OCI-LY3 (cell line): ENCODE results near the gene ELFN2.
"Not testable (repeated sequence)": the region's sequence is repeated elsewhere in the genome, so short reads cannot be mapped to it uniquely, and the experiment has no call there.

Experiments
- H2AFZ ChIP-seq: fragments of 200-600, 300-600 bp; shearing (Covaris generic); 2 replicates; pipeline ENCODE4 v1.6.0; 2014; ENCODE audit warnings: antibody characterized with exemption, low read depth, low read length
- H3K27ac ChIP-seq: fragments of 200-600, 300-600 bp; sonication (generic); 2 replicates; pipeline ENCODE4 v1.5.1; 2014; ENCODE audit warnings: mild to moderate bottlenecking, low read length, moderate library complexity, mixed read lengths
- H3K27me3 ChIP-seq: fragments of 200-600, 300-600 bp; sonication (generic); 2 replicates; pipeline ENCODE4 v1.6.1; 2014; ENCODE audit warnings: low read depth, low read length, mixed read lengths
- H3K36me3 ChIP-seq: fragments of 200-600, 300-600 bp; sonication (generic); replicated peaks from 2 replicates; pipeline ENCODE3; 2014; ENCODE audit warnings: low read depth, low read length, mixed read lengths
- H3K4me1 ChIP-seq: fragments of 300-600, 200-600 bp; sonication (generic); 2 replicates; pipeline ENCODE4 v1.6.1; 2014; ENCODE audit warnings: low read length, mixed read lengths
- H3K4me2 ChIP-seq: fragments of 200-600, 300-600 bp; sonication (generic); 2 replicates; pipeline ENCODE4 v1.6.1; 2014; ENCODE audit warnings: low read length, mixed read lengths
- H3K4me3 ChIP-seq: fragments of 300-600, 200-600 bp; sonication (generic); 2 replicates; pipeline ENCODE4 v1.5.1; 2014; ENCODE audit warnings: antibody characterized with exemption, mild to moderate bottlenecking, low read length, moderate library complexity
- H3K79me2 ChIP-seq: fragments of 300-600, 200-600 bp; shearing (Covaris generic); 2 replicates; pipeline ENCODE4 v1.6.1; 2014; ENCODE audit warnings: mild to moderate bottlenecking, low read length, mixed read lengths
- H3K9ac ChIP-seq: fragments of 300-600, 200-600 bp; shearing (Covaris generic); 2 replicates; pipeline ENCODE4 v1.6.0; 2014; ENCODE audit warnings: mild to moderate bottlenecking, low read length, moderate library complexity
- H3K9me3 ChIP-seq: fragments of 200-600, 300-600 bp; shearing (Covaris generic); 2 replicates; pipeline ENCODE4 v1.6.1; 2014; ENCODE audit warnings: low read length, mixed read lengths; ENCODE audit not compliant: insufficient read depth
- H4K20me1 ChIP-seq: fragments of 200-600, 300-600 bp; sonication (generic); 2 replicates; pipeline ENCODE4 v1.6.1; 2016; ENCODE audit warnings: low read length, mixed read lengths; ENCODE audit not compliant: insufficient read depth
- EZH2phosphoT487 ChIP-seq: fragments of 200-600 bp; shearing (Covaris generic); IDR thresholded peaks from 2 replicates; pipeline ENCODE4 v1.6.1; 2018; ENCODE audit warnings: antibody characterized with exemption, mixed run types, low read depth
- TF ChIP-seq, protein P1 (sequence below): fragments of 200-600, 300-600 bp; sonication (generic); IDR thresholded peaks from 2 replicates; pipeline ENCODE4 v1.5.1; 2014; ENCODE audit warnings: antibody characterized with exemption, low read length, low read depth

The ELFN2 gene

DNA sequence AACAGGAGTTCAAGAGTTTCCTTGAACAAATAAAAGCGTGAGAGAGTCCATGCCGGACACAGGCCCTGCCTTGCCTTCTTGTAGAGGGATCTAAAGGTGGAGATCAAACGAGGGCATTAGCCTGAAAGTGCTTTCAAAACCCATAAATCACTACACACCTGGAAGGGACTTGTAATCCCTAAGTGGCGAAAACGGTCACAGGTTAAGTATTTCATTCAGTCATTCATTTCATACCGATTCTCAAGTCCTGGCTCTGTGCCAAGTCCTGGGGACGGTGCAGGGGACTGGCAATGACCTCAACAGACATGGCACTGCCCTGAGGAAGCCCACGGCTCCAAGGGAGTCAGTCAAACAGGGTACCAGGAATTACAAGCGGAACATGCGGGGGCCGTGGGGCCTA, 26.6 kb downstream of the ELFN2 start:
- H3K36me3 ChIP-seq, result no peaks in the 10 kb centered on the region
- H3K4me3 ChIP-seq, result no peak overlapping the region
- H3K9me3 ChIP-seq, result no peaks in the 10 kb centered on the region
- no peak overlapping the region for H3K27ac ChIP-seq
- TF ChIP-seq, protein P1, sequence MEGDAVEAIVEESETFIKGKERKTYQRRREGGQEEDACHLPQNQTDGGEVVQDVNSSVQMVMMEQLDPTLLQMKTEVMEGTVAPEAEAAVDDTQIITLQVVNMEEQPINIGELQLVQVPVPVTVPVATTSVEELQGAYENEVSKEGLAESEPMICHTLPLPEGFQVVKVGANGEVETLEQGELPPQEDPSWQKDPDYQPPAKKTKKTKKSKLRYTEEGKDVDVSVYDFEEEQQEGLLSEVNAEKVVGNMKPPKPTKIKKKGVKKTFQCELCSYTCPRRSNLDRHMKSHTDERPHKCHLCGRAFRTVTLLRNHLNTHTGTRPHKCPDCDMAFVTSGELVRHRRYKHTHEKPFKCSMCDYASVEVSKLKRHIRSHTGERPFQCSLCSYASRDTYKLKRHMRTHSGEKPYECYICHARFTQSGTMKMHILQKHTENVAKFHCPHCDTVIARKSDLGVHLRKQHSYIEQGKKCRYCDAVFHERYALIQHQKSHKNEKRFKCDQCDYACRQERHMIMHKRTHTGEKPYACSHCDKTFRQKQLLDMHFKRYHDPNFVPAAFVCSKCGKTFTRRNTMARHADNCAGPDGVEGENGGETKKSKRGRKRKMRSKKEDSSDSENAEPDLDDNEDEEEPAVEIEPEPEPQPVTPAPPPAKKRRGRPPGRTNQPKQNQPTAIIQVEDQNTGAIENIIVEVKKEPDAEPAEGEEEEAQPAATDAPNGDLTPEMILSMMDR, result no peak
- no peak for TF ChIP-seq EZH2phosphoT487
- H3K4me1 ChIP-seq, result peaks cover 13% of the 10 kb centered on the region
- no peaks in the 10 kb centered on the region for H3K79me2 ChIP-seq
- peaks cover 17% of the 10 kb centered on the region for H3K27me3 ChIP-seq
- no peak overlapping the region for H3K4me2 ChIP-seq
- H3K9ac ChIP-seq, result no peak overlapping the region
- no peaks in the 10 kb centered on the region for H4K20me1 ChIP-seq
- no peak overlapping the region for H2AFZ ChIP-seq

DNA sequence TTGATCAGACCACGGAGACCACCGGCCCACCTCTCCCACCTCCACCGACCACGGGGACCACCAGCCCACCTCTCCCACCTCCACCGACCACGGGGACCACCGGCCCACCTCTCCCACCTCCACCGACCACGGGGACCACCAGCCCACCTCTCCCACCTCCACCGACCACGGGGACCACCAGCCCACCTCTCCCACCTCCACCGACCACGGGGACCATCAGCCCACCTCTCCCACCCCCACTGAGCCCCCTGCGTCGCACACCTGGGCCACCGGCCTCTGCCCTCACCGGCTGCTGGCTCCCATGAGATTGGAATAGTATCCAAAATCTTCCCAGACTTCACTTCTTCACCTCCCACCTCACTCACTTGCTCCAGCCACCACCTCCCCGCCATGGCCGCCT, 27.8 kb downstream of the ELFN2 start:
- H3K4me2 ChIP-seq, H3K9me3 ChIP-seq, H3K9ac ChIP-seq, H3K4me3 ChIP-seq, H3K79me2 ChIP-seq, H3K36me3 ChIP-seq, H4K20me1 ChIP-seq, H3K27ac ChIP-seq, H2AFZ ChIP-seq: not testable (repeated sequence)
- peaks cover 13% of the 10 kb centered on the region for H3K4me1 ChIP-seq
- peaks cover 22% of the 10 kb centered on the region for H3K27me3 ChIP-seq

DNA sequence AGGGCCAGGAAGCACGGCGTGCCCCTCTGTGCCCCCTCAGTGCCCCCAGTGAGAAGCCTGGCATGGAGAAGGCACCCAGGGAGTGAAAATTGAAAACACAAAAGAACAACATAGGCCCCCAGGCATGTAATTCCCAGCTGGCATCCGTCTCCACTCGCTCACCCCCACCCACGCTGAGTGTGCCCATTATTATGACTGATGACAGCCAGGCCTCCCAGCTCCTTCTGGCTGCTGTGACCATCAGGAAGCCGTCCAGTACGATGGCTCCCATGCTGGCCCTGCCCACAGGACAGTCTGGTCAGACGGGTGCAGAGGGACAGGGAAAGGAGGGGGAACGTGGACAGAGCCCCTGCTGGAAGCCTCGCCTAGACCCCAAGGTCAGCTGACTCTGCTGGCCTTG, 30.1 kb downstream of the ELFN2 start:
- H3K36me3 ChIP-seq, result no peaks in the 10 kb centered on the region
- H4K20me1 ChIP-seq, result no peaks in the 10 kb centered on the region
- no peak overlapping the region for H3K4me3 ChIP-seq
- H3K9ac ChIP-seq, result no peak overlapping the region
- no peaks in the 10 kb centered on the region for H3K9me3 ChIP-seq
- H3K4me1 ChIP-seq, result no peaks in the 10 kb centered on the region
- H2AFZ ChIP-seq, result no peak overlapping the region
- no peak overlapping the region for H3K4me2 ChIP-seq
- H3K27ac ChIP-seq, result no peak overlapping the region
- peaks cover 22% of the 10 kb centered on the region for H3K27me3 ChIP-seq
- no peaks in the 10 kb centered on the region for H3K79me2 ChIP-seq
- no peak for TF ChIP-seq EZH2phosphoT487
- TF ChIP-seq, protein P1, result no peak

DNA sequence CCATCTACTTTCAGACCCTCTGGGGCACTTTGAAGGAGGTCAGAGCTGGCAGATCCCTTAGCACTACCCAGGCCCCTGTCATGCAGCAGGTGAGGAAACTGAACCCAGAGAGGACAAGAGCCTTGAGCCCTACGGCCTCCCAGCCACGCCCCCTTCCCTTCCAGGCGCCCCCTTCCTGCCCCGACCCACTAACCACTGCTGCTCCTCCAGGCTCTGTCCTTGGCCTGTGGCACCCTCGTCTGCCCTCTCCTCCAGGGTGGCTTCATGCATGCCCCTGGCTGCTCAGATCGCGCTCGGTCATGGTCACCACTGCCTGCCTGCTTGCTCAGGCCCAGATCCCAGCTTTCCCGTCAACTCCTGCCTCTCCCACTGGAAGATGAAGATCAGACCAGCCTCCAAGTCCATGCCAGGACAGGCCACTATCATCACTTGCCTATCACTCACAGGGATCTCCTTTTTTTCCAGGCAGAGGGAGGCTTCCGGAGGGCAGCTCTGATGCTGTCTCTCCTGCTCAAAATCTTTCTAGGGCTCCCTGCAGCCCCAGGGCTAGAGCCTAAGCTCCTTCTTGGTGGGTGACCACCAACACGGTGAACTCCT, 30.7 kb downstream of the ELFN2 start:
- no peaks in the 10 kb centered on the region for H3K36me3 ChIP-seq
- H3K4me1 ChIP-seq, result no peaks in the 10 kb centered on the region
- H3K4me2 ChIP-seq, result no peak overlapping the region
- TF ChIP-seq EZH2phosphoT487, result no peak
- TF ChIP-seq, protein P1, result no peak
- H2AFZ ChIP-seq, result no peak overlapping the region
- H3K4me3 ChIP-seq, result no peak overlapping the region
- H3K27me3 ChIP-seq, result peaks cover 22% of the 10 kb centered on the region
- no peaks in the 10 kb centered on the region for H3K9me3 ChIP-seq
- H4K20me1 ChIP-seq, result no peaks in the 10 kb centered on the region
- H3K27ac ChIP-seq, result no peak overlapping the region
- H3K79me2 ChIP-seq, result no peaks in the 10 kb centered on the region
- no peak overlapping the region for H3K9ac ChIP-seq
